Transverse colon (tissue), 4 donors: ENCODE data around the gene PRR29. TPM values are rescaled to one million over a fixed set of nuclear protein-coding genes. Genes with fewer than 3 reads are reported as not detected.

Experiments
- DNase-seq: peaks from one replicate; pipeline ENCODE4 v3.0.0-alpha.2; 2019
- H3K27ac ChIP-seq, 4 donors: fragments of 200-600 bp; sonication (generic); 2 replicates each; pipeline ENCODE4 v1.5.1; 2016 to 2018; ENCODE audit warnings: inconsistent platforms in 4 of 4
- H3K27me3 ChIP-seq: fragments of 200-600 bp; sonication (generic); 2 replicates; pipeline ENCODE4 v1.5.1; 2017; ENCODE audit warnings: inconsistent platforms
- H3K36me3 ChIP-seq, 4 donors: fragments of 200-600 bp; sonication (generic); 2 replicates each; pipeline ENCODE4 v1.5.1; 2017 to 2019; ENCODE audit warnings: inconsistent platforms in 4 of 4
- H3K4me1 ChIP-seq, 4 donors: fragments of 200-600 bp; sonication (generic); 2 replicates each; pipeline ENCODE4 v1.5.1; 2017 to 2020; ENCODE audit warnings: inconsistent platforms in 4 of 4
- H3K4me3 ChIP-seq, 4 donors: fragments of 200-600 bp; sonication (generic); 1 replicate in 1 of 4; 2 replicates in 3 of 4; pipeline versions ENCODE4 v1.5.1 to v1.6.1; 2017 to 2019; ENCODE audit warnings: inconsistent platforms in 4 of 4
- H3K9me3 ChIP-seq, 2 donors: fragments of 200-600 bp; sonication (generic); 2 replicates each; pipeline ENCODE4 v1.5.1; 2017 to 2019; ENCODE audit warnings: inconsistent platforms in 2 of 2
- CTCF ChIP-seq, 5 experiments: fragments of 200-600 bp in 3 of 5; fragments of 450-650 bp in 2 of 5; sonication (generic) in 3 of 5; IDR thresholded peaks; 1 replicate in 2 of 5; 2 replicates in 3 of 5; pipeline ENCODE4 v1.5.1; 2016 to 2017; ENCODE audit warnings: antibody characterized with exemption in 5 of 5, inconsistent platforms in 3 of 5, mild to moderate bottlenecking in 2 of 5, moderate library complexity in 1 of 5
- EP300 ChIP-seq: sonication (generic); formaldehyde crosslinking; IDR thresholded peaks from one replicate; pipeline ENCODE4 v1.6.1; 2017; ENCODE audit warnings: antibody characterized with exemption, low read depth
- POLR2A ChIP-seq: fragments of 450-650 bp; IDR thresholded peaks from one replicate; pipeline ENCODE4 v1.6.1; 2016; ENCODE audit warnings: antibody characterized with exemption, mild to moderate bottlenecking, moderate library complexity
- POLR2AphosphoS5 ChIP-seq, 3 donors: sonication (generic); formaldehyde crosslinking; IDR thresholded peaks; one replicate each; pipeline ENCODE4 v1.6.1; 2016; ENCODE audit warnings: antibody characterized with exemption in 3 of 3
- WGBS, 2 donors: methylation state at CpG; one replicate each; pipeline ENCODE4 v1.1.5; 2018; ENCODE audit warnings: low coverage in 1 of 2; 5-methylcytosine and 5-hydroxymethylcytosine counted together
- in situ Hi-C, 4 donors: fragments of 200-750 bp; cut with MboI; loops; one replicate each; pipeline versions ENCODE4 v1.15.0 to v1.15.1; 2017; ENCODE audit warnings: low sequenced_read_pairs in 3 of 4, low pct_ligation_motif_present in 1 of 4, low pct_unique_long_range_greater_than_20kb in 1 of 4
- intact Hi-C: fragments of 100-400 bp; cut with DNase I; formaldehyde crosslinking; loops from one replicate; pipeline ENCODE4 v1.15.1; 2023; ENCODE audit warnings: low total_unique reads
- total RNA-seq, 4 donors: library from RNA; depleted of rRNA; stranded (reverse); fragments of >200 nt; gene quantifications; one replicate each; pipeline ENCODE4 v1.1.0, GENCODE V29; 2016

PRR29 gene
- total RNA-seq, 4 donors from 2014 or later: not detected

GRCh38 chr17:63972796-63973195 lies 25.4 kb upstream of the PRR29 start, which contains the start of gene SCN4A:
Gene SCN4A (minus strand): TSS chr17:63972918. CDS start chr17:63972841, 77 bp downstream.
- no peak for TF ChIP-seq EP300
- no peak for TF ChIP-seq POLR2A
- no peak for TF ChIP-seq POLR2AphosphoS5 (IDR thresholded peaks at IDR 0.05)
- TF ChIP-seq CTCF (IDR thresholded peaks at IDR 0.05): no peak
- DNase-seq: no peak
- in situ Hi-C loops (no loop called here), intact Hi-C loops (no loop called here)
- Histone ChIP-seq H3K36me3 (no peaks in the 10 kb centered on the region), H3K4me1 (no peaks in the 10 kb centered on the region), H3K4me3 (no peak within 1 kb of the TSS), H3K27me3 (no peaks in the 10 kb centered on the region), H3K27ac (no peak within 1 kb of the TSS), H3K9me3 (no peaks in the 10 kb centered on the region)
- WGBS, 2 donors: 93% methylated on average over 9 of the region's 14 CpGs; no CpG with 5 or more reads in 1 of the 2 donors

- Histone ChIP-seq H3K4me1 (no peaks in the 10 kb centered on the region), H3K4me3 (no peak overlapping the region), H3K27ac (no peak overlapping the region), H3K27me3 (no peaks in the 10 kb centered on the region), H3K36me3 (no peaks in the 10 kb centered on the region), H3K9me3 (no peaks in the 10 kb centered on the region)
- TF ChIP-seq POLR2AphosphoS5 (IDR thresholded peaks at IDR 0.05) (no peak), CTCF (IDR thresholded peaks at IDR 0.05) (no peak), POLR2A (no peak), EP300 (no peak)
- intact Hi-C loops (no loop called here), in situ Hi-C loops (no loop called here)
- WGBS, 2 donors: 77% methylated on average over 6 of the region's 6 CpGs; no CpG with 5 or more reads in 1 of the 2 donors
- no peak for DNase-seq
These were observed 24.9 kb upstream of the PRR29 start for GRCh38 chr17:63973247-63973646.

DNA sequence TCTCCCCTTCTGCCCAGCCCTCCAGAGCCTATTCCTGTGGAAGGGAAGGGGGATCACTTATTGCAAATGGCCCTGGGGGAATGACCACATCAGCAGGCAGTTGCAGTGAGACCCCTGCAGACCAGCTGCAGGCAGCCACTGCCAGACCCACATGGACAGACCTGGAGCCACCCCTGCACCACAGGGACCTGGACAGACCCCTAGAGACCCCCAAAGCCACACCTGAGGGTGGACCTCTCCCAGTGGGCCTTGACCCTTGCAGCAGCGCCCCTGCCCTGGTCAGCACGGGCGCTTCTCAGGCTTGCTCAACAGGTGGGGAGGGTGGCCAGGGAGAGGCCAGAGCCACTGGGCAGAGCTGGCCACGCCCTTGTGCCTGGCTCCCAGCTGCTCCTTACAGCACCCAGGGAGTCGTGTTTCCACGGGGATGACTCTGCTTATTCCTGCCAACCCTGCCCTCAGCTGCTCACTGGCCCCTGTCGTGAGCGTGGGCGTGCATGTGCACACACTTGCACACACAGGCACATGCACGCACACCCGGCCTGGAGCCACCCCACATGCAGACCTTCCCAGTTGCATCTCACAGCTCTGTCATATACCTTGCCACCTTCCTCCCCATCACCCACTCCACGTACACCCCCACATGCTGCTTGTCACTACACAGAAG lies 24.1 kb upstream of the PRR29 start:
- DNase-seq: peak; percentile 26

GRCh38 chr17:63974594-63975192 lies 23.5 kb upstream of the PRR29 start:
- Histone ChIP-seq H3K27me3 (no peaks in the 10 kb centered on the region), H3K4me3 (no peak overlapping the region), H3K36me3 (no peaks in the 10 kb centered on the region), H3K27ac (no peak overlapping the region), H3K4me1 (no peaks in the 10 kb centered on the region), H3K9me3 (no peaks in the 10 kb centered on the region)
- TF ChIP-seq EP300: no peak
- TF ChIP-seq POLR2AphosphoS5 (IDR thresholded peaks at IDR 0.05): no peak
- TF ChIP-seq POLR2A: no peak
- no peak for TF ChIP-seq CTCF (IDR thresholded peaks at IDR 0.05)
- in situ Hi-C loops (no loop called here), intact Hi-C loops (no loop called here)
- 67 to 73% methylated on average over 3 to 10 of the region's 10 CpGs for WGBS, 2 donors
- DNase-seq: no peak

More for the DNA sequence above, 24.1 kb upstream of the PRR29 start:
- Histone ChIP-seq H3K9me3 (no peaks in the 10 kb centered on the region), H3K27ac (no peak overlapping the region), H3K36me3 (no peaks in the 10 kb centered on the region), H3K27me3 (no peaks in the 10 kb centered on the region), H3K4me3 (no peak overlapping the region), H3K4me1 (no peaks in the 10 kb centered on the region)
- 57% methylated on average over 12 of the region's 12 CpGs; no CpG with 5 or more reads in 1 of the 2 donors for WGBS, 2 donors
- TF ChIP-seq EP300 (no peak), CTCF (IDR thresholded peaks at IDR 0.05) (no peak), POLR2AphosphoS5 (IDR thresholded peaks at IDR 0.05) (no peak)
- intact Hi-C loops: no loop called here
- in situ Hi-C loops: no loop called here
